BE2C (cell line): ENCODE measurements around the gene ARL14EPL.

Experiments
- DNase-seq: peaks from one replicate; pipeline ENCODE4 v3.0.0-alpha.2; 2020
- H3K27me3 ChIP-seq: fragments of 250-450 bp; sonication (Bioruptor Pico); 2 replicates; pipeline ENCODE4 v1.5.1; 2020; ENCODE audit warnings: mild to moderate bottlenecking
- H3K36me3 ChIP-seq: fragments of 250-450 bp; sonication (Bioruptor Pico); 2 replicates; pipeline ENCODE4 v1.5.1; 2020; ENCODE audit warnings: mild to moderate bottlenecking
- H3K4me1 ChIP-seq: fragments of 250-450 bp; sonication (Bioruptor Pico); 2 replicates; pipeline ENCODE4 v1.5.1; 2020
- H3K4me3 ChIP-seq: 2 replicates; pipeline ENCODE4 v1.5.1; 2011; ENCODE audit warnings: low read depth, low read length
- H3K9me3 ChIP-seq: fragments of 250-450 bp; sonication (Bioruptor Pico); 2 replicates; pipeline ENCODE4 v1.5.1; 2020
- TF ChIP-seq, protein P1 (sequence below): IDR thresholded peaks from 2 replicates; pipeline ENCODE4 v1.5.1; 2012; ENCODE audit warnings: mild to moderate bottlenecking, low read depth, low read length

The ARL14EPL gene

DNA sequence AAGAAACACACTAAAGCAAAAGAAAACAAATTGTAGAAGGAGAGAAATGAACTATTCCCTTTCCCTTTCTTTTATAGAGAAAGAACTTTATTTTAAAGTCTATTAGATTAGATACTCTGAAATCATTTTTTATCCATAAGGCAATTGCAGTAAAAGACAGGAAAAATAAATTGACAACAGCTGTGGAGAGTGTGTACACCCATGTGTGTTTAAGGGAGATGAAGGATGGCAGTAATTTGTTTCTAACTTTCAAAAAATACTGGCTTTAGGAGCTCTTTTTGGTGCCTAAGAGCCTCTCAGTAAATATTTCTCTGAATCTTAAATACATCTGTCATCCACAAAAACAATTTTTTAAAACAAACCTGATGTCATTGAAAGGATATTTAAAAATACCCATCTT is 18.3 kb upstream of the ARL14EPL start:
- Histone ChIP-seq H3K9me3 (no peaks in the 10 kb centered on the region), H3K4me3 (no peak overlapping the region), H3K36me3 (no peaks in the 10 kb centered on the region), H3K27me3 (no peaks in the 10 kb centered on the region), H3K4me1 (no peaks in the 10 kb centered on the region)
- TF ChIP-seq, protein P1, sequence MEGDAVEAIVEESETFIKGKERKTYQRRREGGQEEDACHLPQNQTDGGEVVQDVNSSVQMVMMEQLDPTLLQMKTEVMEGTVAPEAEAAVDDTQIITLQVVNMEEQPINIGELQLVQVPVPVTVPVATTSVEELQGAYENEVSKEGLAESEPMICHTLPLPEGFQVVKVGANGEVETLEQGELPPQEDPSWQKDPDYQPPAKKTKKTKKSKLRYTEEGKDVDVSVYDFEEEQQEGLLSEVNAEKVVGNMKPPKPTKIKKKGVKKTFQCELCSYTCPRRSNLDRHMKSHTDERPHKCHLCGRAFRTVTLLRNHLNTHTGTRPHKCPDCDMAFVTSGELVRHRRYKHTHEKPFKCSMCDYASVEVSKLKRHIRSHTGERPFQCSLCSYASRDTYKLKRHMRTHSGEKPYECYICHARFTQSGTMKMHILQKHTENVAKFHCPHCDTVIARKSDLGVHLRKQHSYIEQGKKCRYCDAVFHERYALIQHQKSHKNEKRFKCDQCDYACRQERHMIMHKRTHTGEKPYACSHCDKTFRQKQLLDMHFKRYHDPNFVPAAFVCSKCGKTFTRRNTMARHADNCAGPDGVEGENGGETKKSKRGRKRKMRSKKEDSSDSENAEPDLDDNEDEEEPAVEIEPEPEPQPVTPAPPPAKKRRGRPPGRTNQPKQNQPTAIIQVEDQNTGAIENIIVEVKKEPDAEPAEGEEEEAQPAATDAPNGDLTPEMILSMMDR = no peak
- DNase-seq = no peak

DNA sequence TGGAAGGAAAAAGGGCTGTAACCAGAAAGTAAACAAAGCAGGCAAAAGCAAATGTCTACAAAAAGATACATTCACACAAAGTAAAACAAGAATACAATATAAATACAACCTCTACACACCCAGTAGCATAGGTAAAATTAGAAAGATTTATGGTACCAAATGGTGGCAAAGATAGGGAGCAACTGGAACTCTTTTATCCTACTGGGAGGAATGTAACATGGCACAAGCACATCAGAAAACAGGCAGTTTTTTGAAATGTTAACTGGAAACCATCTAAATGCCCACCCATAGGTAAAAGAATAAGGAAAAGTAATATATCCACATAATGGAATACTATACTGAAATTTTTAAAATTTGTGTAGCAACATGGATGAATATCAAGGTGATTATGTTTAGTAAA is 8.7 kb upstream of the ARL14EPL start:
- no peaks in the 10 kb centered on the region for H3K27me3 ChIP-seq
- no peaks in the 10 kb centered on the region for H3K4me1 ChIP-seq
- no peaks in the 10 kb centered on the region for H3K36me3 ChIP-seq
- no peak for DNase-seq
- H3K9me3 ChIP-seq = no peaks in the 10 kb centered on the region
- H3K4me3 ChIP-seq = no peak overlapping the region
- TF ChIP-seq, protein P1 = no peak

DNA sequence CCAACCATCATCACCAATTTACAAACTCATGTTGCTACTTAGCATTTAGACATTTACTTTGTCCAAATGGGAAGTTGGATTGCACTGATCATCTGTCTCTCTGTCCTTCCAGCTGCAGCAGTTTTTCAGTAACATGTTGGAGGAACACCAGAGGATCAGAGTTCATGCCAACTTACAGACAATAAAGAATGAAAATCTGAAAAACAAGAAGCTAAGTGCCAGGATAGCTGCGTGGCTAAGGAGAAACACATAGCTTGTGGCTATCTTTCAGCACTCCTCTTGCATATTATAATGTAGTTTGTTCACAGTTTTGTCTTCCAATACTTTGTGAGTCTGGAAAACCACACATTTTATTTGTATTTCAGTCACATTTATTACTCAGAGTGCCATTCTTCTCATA is 6.4 kb upstream of the ARL14EPL start:
- DNase-seq = no peak
- Histone ChIP-seq H3K27me3 (no peaks in the 10 kb centered on the region), H3K9me3 (no peaks in the 10 kb centered on the region), H3K36me3 (no peaks in the 10 kb centered on the region), H3K4me3 (no peak overlapping the region), H3K4me1 (no peaks in the 10 kb centered on the region)
- TF ChIP-seq, protein P1 = no peak

DNA sequence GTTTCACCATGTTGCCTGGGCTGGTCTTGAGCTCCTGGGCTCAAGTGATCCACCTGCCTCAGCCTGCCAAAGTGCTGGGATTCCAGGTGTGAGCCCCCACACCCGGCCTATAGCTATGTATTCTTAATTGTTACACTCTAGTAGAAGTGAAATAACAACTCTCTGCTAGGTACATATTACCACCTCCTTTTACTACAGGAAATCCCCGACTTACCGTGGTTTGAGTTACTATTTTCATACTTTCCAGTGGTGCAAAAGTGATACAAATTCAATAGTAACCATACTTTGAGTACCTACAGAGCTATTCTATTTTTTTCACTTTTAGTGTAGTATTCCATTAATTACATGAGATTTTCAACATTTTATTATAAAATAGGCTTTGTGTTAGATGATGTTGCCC is 719 bp downstream of the ARL14EPL start:
- DNase-seq = no peak
- no peak overlapping the region for H3K4me3 ChIP-seq
- no peaks in the 10 kb centered on the region for H3K4me1 ChIP-seq
- peaks cover 11% of the 10 kb centered on the region; the same call in 1 of the 2 replicates for H3K27me3 ChIP-seq
- TF ChIP-seq, protein P1 = no peak
- H3K36me3 ChIP-seq = no peaks in the 10 kb centered on the region
- no peaks in the 10 kb centered on the region for H3K9me3 ChIP-seq

DNA sequence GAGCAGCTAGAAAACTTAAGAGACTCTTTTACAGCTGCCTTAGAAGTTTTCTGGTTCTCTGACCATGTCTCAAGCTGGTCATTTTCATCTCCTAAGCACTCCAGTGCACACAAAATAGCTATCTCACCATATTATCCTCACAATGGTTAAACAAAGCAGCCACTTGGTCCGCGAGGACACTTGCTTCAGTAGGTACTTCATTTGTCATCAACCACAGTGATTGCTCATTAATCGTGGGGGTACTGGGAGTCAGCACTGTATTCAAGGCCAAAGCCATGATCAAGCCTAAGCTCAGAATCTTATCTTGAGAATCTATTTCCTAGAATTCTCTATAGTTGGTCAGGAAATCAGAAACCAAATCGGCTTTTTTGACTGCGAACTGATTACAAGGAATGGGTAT is 2.9 kb downstream of the ARL14EPL start:
- no peaks in the 10 kb centered on the region for H3K9me3 ChIP-seq
- H3K4me3 ChIP-seq = no peak overlapping the region
- H3K4me1 ChIP-seq = no peaks in the 10 kb centered on the region
- DNase-seq = no peak
- TF ChIP-seq, protein P1 = no peak
- no peaks in the 10 kb centered on the region for H3K36me3 ChIP-seq
- peaks cover 18% of the 10 kb centered on the region; the same call in 1 of the 2 replicates for H3K27me3 ChIP-seq

DNA sequence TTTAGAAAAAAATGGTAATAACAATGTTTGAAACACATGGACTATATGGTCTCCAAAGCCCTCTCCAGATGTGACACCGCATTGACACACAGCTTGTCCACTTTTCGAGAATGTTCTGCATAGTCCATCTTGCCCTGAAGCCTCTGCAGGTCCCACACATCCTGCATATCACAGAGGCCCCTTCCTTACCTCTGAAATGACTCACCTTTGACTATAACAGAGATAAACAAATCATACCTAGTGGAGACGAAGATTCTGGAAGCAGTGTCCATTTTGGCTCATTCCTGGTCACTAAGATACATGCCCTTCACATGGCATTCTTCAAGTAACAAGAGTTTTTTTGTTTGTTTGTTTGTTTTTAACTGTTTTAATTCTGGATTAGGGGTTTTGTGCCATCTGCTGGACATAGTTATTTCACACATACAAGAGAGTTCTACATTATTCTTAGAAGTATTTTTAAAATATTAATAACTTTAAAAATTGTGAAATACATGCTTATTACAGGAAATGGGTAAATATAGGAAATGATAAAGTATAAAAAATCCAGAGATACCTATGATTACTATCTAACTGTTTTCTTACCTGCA is 5.1 kb downstream of the ARL14EPL start:
- Histone ChIP-seq H3K4me1 (no peaks in the 10 kb centered on the region), H3K36me3 (no peaks in the 10 kb centered on the region), H3K4me3 (no peak overlapping the region), H3K27me3 (peaks cover 18% of the 10 kb centered on the region; the same call in 1 of the 2 replicates), H3K9me3 (no peaks in the 10 kb centered on the region)
- TF ChIP-seq, protein P1 = no peak
- no peak for DNase-seq
